Panc1 (cell line): Measurements from ENCODE around the gene RCOR3. TPM values are rescaled to one million over a fixed set of nuclear protein-coding genes. Genes with fewer than 3 reads are reported as not detected.

Experiments used
- ATAC-seq: fragments of 200-7000 bp; cut with Tn5 transposase; 2 replicates; pipeline ENCODE4 v1.9.1; 2020; ENCODE audit warnings: mild to moderate bottlenecking, moderate library complexity
- BruUV-seq: library from RNA; stranded (reverse); fragments of 400-500 nt; replicated peaks from 2 replicates; lab custom pipeline; 2021; lab: Mats Ljungman, UMichigan
- CTCF ChIA-PET: fragments of 300-600 bp; sonication (Branson Sonifier 250); formaldehyde crosslinking; loops from one replicate; lab custom pipeline; 2022; ENCODE audit warnings: antibody characterized with exemption; lab: Charles Lee
- POLR2A ChIA-PET: fragments of 300-600 bp; sonication (Branson Sonifier 250); formaldehyde crosslinking; loops from one replicate; lab custom pipeline; 2022; ENCODE audit warnings: antibody characterized with exemption; lab: Charles Lee
- DNase-seq: peaks from one replicate; pipeline ENCODE4 v3.0.0-alpha.2; 2010; ENCODE audit warnings: low read depth, low spot score
- H3K27ac ChIP-seq: 2 replicates; pipeline ENCODE4 v1.5.1; 2011; ENCODE audit warnings: mild to moderate bottlenecking, low read length, inconsistent platforms
- H3K27me3 ChIP-seq: fragments of 200-500 bp; sonication (Bioruptor generic); 2 replicates; pipeline ENCODE4 v1.6.0; 2014; ENCODE audit warnings: low read length, inconsistent platforms; ENCODE audit not compliant: control insufficient read depth, insufficient read depth
- H3K36me3 ChIP-seq: fragments of 200-500 bp; sonication (Bioruptor generic); 2 replicates; pipeline ENCODE4 v1.5.1; 2014; ENCODE audit warnings: inconsistent platforms, mild to moderate bottlenecking, low read length, moderate library complexity; ENCODE audit not compliant: control insufficient read depth, insufficient read depth
- H3K4me1 ChIP-seq: 2 replicates; pipeline ENCODE4 v1.5.1; 2011; ENCODE audit warnings: inconsistent platforms, mild to moderate bottlenecking, low read length, moderate library complexity; ENCODE audit not compliant: control insufficient read depth, insufficient read depth
- H3K4me3 ChIP-seq, 2 experiments: 2 replicates each; pipeline ENCODE4 v1.5.1; 2011 to 2012; ENCODE audit warnings: low read depth in 2 of 2, low read length in 2 of 2, mild to moderate bottlenecking in 2 of 2, inconsistent platforms in 1 of 2, moderate library complexity in 1 of 2
- H3K9me3 ChIP-seq: fragments of 200-500 bp; sonication (Bioruptor generic); 2 replicates; pipeline ENCODE4 v1.5.1; 2014; ENCODE audit warnings: low read depth, mild to moderate bottlenecking, inconsistent platforms, low read length, moderate library complexity; ENCODE audit not compliant: control insufficient read depth, insufficient read depth
- POLR2AphosphoS5 ChIP-seq: IDR thresholded peaks from 2 replicates; pipeline ENCODE4 v1.6.1; 2012; ENCODE audit warnings: mild to moderate bottlenecking, low read depth, low read length, moderate library complexity
- SIN3A ChIP-seq: IDR thresholded peaks from 2 replicates; pipeline ENCODE4 v1.6.1; 2012; ENCODE audit warnings: low read depth, mild to moderate bottlenecking, low read length, moderate library complexity, borderline replicate concordance; ENCODE audit not compliant: insufficient read depth
- TCF7L2 ChIP-seq: IDR thresholded peaks from 2 replicates; pipeline ENCODE4 v1.6.1; 2011; ENCODE audit warnings: mild to moderate bottlenecking, low read depth, low read length, inconsistent platforms
- in situ Hi-C: cut with HindIII; loops from 2 replicates; pipeline ENCODE4 v1.10.0; 2016; ENCODE audit warnings: low sequenced_read_pairs, low pct_unique_long_range_greater_than_20kb
- intact Hi-C: fragments of 100-400 bp; cut with micrococcal nuclease; formaldehyde crosslinking; loops from one replicate; pipeline ENCODE4 v1.10.0; 2022; ENCODE audit not compliant: unreplicated experiment
- total RNA-seq: library from RNA; stranded (reverse); gene quantifications from one replicate; pipeline ENCODE4 v1.2.1, GENCODE V29; 2021; ENCODE audit not compliant: unreplicated experiment
- TF ChIP-seq, protein P1 (sequence below), 2 experiments: IDR thresholded peaks; 2 replicates each; pipeline ENCODE4 v1.6.1; 2011 to 2012; ENCODE audit warnings: low read depth in 2 of 2, control low read depth in 1 of 2, low read length in 1 of 2, mild to moderate bottlenecking in 1 of 2, moderate library complexity in 1 of 2; ENCODE audit not compliant: insufficient read depth in 1 of 2
- TF ChIP-seq, protein P2 (sequence below): fragments of 450-650 bp; IDR thresholded peaks from 2 replicates; pipeline ENCODE4 v1.5.1; 2017; ENCODE audit warnings: mild to moderate bottlenecking

RCOR3 gene
- total RNA-seq, 1 experiment from 2014 or later = 40.4 TPM

DNA sequence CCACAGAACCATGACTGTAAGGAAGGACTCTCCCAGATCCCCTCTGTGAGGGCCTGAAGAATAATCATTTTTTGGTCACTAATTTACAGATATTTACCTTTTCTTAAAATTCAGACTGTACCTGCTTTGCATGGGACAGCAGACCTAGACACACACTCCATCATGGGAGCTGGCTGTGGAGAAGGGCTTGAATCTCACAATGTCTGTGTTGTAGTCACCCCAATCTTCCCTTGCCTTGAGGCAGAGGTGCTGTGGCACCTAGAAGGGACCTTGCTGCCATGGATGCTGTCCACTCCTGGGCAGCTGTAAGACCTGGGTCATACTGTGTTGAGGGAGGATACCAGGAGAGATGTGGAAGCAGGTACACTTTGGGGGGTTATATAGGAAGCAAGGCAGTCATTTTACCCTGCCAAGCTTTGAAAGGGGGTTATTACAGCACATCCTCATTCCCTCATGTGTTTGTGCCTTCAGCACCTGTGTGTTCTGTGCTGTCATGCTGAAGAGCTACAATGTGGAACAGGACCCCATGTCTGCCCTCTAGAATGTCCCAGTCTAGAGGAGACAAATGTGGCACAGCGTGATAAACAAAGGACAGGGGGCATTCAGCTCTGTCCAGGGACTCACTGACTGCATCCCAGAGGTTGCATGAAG, 94.5 kb downstream of the RCOR3 start:
- H3K27ac ChIP-seq = no peak overlapping the region
- no peaks in the 10 kb centered on the region for H3K36me3 ChIP-seq
- ATAC-seq = no peak
- H3K27me3 ChIP-seq = no peaks in the 10 kb centered on the region
- H3K4me1 ChIP-seq = no peaks in the 10 kb centered on the region
- in situ Hi-C loops = no loop called here
- POLR2A ChIA-PET = no interaction called here
- H3K9me3 ChIP-seq = no peaks in the 10 kb centered on the region
- intact Hi-C loops = no loop called here
- no peak for DNase-seq
- no peak for TF ChIP-seq POLR2AphosphoS5
- TF ChIP-seq, protein P1, sequence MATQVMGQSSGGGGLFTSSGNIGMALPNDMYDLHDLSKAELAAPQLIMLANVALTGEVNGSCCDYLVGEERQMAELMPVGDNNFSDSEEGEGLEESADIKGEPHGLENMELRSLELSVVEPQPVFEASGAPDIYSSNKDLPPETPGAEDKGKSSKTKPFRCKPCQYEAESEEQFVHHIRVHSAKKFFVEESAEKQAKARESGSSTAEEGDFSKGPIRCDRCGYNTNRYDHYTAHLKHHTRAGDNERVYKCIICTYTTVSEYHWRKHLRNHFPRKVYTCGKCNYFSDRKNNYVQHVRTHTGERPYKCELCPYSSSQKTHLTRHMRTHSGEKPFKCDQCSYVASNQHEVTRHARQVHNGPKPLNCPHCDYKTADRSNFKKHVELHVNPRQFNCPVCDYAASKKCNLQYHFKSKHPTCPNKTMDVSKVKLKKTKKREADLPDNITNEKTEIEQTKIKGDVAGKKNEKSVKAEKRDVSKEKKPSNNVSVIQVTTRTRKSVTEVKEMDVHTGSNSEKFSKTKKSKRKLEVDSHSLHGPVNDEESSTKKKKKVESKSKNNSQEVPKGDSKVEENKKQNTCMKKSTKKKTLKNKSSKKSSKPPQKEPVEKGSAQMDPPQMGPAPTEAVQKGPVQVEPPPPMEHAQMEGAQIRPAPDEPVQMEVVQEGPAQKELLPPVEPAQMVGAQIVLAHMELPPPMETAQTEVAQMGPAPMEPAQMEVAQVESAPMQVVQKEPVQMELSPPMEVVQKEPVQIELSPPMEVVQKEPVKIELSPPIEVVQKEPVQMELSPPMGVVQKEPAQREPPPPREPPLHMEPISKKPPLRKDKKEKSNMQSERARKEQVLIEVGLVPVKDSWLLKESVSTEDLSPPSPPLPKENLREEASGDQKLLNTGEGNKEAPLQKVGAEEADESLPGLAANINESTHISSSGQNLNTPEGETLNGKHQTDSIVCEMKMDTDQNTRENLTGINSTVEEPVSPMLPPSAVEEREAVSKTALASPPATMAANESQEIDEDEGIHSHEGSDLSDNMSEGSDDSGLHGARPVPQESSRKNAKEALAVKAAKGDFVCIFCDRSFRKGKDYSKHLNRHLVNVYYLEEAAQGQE (IDR thresholded peaks at IDR 0.05; ENCODE audit: insufficient read depth in 1 of 2, low read depth in 2 of 2, low read length in 1 of 2) = no peak
- TF ChIP-seq SIN3A = no peak
- TF ChIP-seq, protein P2, sequence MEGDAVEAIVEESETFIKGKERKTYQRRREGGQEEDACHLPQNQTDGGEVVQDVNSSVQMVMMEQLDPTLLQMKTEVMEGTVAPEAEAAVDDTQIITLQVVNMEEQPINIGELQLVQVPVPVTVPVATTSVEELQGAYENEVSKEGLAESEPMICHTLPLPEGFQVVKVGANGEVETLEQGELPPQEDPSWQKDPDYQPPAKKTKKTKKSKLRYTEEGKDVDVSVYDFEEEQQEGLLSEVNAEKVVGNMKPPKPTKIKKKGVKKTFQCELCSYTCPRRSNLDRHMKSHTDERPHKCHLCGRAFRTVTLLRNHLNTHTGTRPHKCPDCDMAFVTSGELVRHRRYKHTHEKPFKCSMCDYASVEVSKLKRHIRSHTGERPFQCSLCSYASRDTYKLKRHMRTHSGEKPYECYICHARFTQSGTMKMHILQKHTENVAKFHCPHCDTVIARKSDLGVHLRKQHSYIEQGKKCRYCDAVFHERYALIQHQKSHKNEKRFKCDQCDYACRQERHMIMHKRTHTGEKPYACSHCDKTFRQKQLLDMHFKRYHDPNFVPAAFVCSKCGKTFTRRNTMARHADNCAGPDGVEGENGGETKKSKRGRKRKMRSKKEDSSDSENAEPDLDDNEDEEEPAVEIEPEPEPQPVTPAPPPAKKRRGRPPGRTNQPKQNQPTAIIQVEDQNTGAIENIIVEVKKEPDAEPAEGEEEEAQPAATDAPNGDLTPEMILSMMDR = no peak
- no peak for TF ChIP-seq TCF7L2
- CTCF ChIA-PET = no interaction called here
- no TSS peak for BruUV-seq
- no peak overlapping the region for H3K4me3 ChIP-seq

DNA sequence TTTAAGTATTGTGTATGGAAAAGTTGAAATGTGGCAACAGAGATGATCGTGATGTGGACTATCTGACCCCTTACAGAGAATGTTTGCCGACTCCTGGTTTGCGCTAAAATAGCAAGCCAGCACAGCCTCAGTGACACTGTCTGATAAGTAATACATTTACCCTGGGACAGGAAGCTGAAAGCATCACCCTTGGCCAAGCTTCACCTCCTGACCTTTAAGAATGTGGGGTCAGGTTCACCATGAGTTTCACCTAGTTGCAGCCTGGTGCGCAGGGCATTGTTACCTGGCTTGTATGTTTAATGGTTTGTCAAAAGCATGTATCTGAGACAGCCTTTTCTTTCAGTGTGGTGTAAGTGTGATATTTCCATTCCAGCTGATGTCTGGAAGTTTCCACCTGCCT, 96.7 kb downstream of the RCOR3 start:
- intact Hi-C loops = no loop called here
- Histone ChIP-seq H3K27me3 (no peaks in the 10 kb centered on the region), H3K9me3 (no peaks in the 10 kb centered on the region), H3K36me3 (no peaks in the 10 kb centered on the region), H3K4me1 (no peaks in the 10 kb centered on the region), H3K4me3 (no peak overlapping the region), H3K27ac (no peak overlapping the region)
- BruUV-seq = no TSS peak
- DNase-seq (no peak), ATAC-seq (no peak)
- ChIA-PET CTCF (no interaction called here), POLR2A (no interaction called here)
- in situ Hi-C loops = no loop called here
- no peak for TF ChIP-seq POLR2AphosphoS5
- TF ChIP-seq, protein P2 = no peak
- no peak for TF ChIP-seq SIN3A
- TF ChIP-seq TCF7L2 = no peak
- TF ChIP-seq, protein P1 (IDR thresholded peaks at IDR 0.05; ENCODE audit: insufficient read depth in 1 of 2, low read depth in 2 of 2, low read length in 1 of 2) = no peak
